NCI-H2029 treated with DMSO at 0.1 percent for 48 hours (cell line): Measurements from ENCODE around the gene LIME1.
"Not testable (repeated sequence)": the region's sequence is repeated elsewhere in the genome, so short reads cannot be mapped to it uniquely, and the experiment has no call there.

Source experiments
- DNase-seq: peaks from one replicate; lab custom pipeline; 2025; lab: John Stamatoyannopoulos, UW

The LIME1 gene

GRCh38 chr20:63772781-63773518 is 36.5 kb downstream of the LIME1 start:
- DNase-seq: no peak

- no peak for DNase-seq
These were observed 37.2 kb downstream of the LIME1 start for GRCh38 chr20:63773571-63774241.

GRCh38 chr20:63774306-63774705 is 37.8 kb downstream of the LIME1 start:
- no peak for DNase-seq

GRCh38 chr20:63775096-63775978 is 38.9 kb downstream of the LIME1 start:
- no peak for DNase-seq

GRCh38 chr20:63776875-63777274 is 40.4 kb downstream of the LIME1 start:
- DNase-seq: not testable (repeated sequence)

GRCh38 chr20:63777614-63778013 is 41.1 kb downstream of the LIME1 start:
- DNase-seq: no peak

GRCh38 chr20:63778034-63778752 is 41.7 kb downstream of the LIME1 start:
- no peak for DNase-seq

- no peak for DNase-seq
These were observed 42.4 kb downstream of the LIME1 start for GRCh38 chr20:63778857-63779256.

GRCh38 chr20:63781181-63781580 is 44.7 kb downstream of the LIME1 start:
- no peak for DNase-seq

- no peak for DNase-seq
These were observed 45.6 kb downstream of the LIME1 start for GRCh38 chr20:63782051-63782471.

GRCh38 chr20:63782521-63782971 is 46.1 kb downstream of the LIME1 start:
- DNase-seq: no peak

GRCh38 chr20:63783970-63784369 is 47.5 kb downstream of the LIME1 start:
- no peak for DNase-seq

- no peak for DNase-seq
These were observed 49.2 kb downstream of the LIME1 start for GRCh38 chr20:63785691-63786131.

- no peak for DNase-seq
These were observed 50.8 kb downstream of the LIME1 start for GRCh38 chr20:63787302-63787701.

- no peak for DNase-seq
These were observed 51.3 kb downstream of the LIME1 start for GRCh38 chr20:63787749-63788148.
